Fibroblast of skin of abdomen (primary cell): Measurements from ENCODE around the gene HUNK.
"Not testable (repeated sequence)": the region's sequence is repeated elsewhere in the genome, so short reads cannot be mapped to it uniquely, and the experiment has no call there.

Experiments used
- DNase-seq: peaks from one replicate; pipeline ENCODE4 v3.0.0-alpha.2; 2013

The HUNK gene

DNA sequence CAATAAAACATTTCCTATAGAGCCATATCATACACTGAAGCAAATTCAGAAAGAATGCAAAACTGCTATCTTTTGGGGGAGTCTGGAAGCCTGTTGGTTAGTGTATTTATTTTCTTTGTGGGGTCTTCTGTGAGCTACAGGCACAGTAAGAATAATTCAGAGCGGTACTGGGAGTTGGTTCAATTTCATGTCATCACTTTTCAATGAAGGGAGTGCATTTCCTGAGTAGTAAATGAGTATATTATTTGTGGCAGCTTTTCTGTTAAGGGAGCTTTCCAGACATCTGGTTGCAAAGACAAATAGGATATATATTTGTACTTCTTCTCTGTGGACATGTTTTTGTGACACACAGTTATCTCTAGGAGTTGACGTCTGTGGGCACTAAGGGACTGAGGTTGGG is 130.6 kb downstream of the HUNK start:
- DNase-seq, result peak; percentile 7

DNA sequence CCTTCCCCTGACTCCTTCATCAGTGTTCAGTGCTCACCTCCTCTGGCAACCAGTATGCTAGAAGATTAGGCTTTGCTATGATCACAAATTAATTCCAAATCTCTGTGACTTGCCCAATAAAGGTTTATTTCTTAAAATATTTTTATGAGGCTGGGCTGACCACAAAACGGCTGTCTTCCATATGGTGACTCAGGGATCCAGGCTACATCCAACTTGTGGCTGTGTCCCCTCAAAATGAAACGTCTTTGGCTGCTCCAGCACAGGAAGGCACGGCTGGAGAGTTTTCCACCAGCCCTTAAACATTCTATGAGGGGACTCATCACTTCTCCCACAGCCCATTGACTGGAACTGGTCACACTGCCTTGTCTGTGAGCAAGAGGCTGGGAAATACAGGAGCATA is 131.5 kb downstream of the HUNK start:
- DNase-seq, result peak; percentile 23

DNA sequence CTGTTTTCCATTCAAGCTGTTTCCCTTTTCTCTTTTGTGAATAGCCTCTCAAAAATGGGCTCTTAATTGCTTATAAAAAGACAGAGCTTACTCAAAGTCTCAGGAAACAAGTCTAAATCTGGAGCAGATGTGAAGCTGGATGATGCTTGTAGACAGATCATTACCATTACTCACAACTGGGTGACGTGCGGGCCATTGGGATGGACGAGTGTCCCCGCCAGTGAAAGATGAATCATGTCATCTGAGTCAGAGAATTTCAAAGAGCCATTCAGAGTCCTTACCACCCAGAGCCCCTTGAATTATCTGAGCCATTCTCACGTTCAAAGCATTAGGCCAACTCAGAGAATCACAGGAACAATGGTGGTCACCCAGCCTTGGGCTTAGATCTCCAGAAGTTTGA is 134.6 kb downstream of the HUNK start:
- peak; percentile 92 for DNase-seq

DNA sequence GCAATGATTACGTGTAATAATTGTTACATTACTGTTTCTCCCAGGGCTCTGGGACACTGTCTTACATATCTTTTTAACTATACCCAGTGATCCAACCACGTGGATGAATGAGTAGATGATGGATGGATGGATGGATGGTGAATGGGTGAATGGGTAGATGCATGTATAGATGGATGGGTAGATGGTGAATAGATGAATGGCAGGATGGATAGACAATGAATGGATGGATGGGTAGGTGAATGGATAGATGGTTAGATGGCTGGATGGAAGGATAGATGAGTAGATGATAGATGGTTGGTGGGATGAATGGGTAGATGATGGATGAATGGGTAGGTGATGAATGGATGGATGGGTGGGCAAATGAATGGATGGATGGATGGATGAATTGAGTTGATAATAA is 135.9 kb downstream of the HUNK start:
- DNase-seq, result no peak

DNA sequence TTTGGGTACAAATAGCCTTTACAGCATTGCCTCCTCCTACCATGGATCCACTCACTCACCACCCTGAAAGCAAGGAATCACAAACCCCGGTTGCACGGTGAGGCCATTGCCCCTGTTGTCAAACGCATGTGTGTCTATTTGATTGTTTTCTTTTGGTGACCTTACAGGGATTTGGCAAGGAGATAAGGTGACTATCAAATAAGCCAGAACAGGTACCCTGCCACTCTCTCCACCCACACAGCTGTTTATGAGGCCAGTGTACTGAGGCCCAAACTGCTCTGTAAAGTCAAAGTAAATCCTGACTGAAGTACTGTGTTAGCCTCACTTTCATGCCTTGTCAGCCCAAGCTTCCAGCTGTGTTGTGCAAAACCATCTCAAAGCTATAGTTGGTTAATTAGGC is 136.4 kb downstream of the HUNK start:
- DNase-seq, result no peak

DNA sequence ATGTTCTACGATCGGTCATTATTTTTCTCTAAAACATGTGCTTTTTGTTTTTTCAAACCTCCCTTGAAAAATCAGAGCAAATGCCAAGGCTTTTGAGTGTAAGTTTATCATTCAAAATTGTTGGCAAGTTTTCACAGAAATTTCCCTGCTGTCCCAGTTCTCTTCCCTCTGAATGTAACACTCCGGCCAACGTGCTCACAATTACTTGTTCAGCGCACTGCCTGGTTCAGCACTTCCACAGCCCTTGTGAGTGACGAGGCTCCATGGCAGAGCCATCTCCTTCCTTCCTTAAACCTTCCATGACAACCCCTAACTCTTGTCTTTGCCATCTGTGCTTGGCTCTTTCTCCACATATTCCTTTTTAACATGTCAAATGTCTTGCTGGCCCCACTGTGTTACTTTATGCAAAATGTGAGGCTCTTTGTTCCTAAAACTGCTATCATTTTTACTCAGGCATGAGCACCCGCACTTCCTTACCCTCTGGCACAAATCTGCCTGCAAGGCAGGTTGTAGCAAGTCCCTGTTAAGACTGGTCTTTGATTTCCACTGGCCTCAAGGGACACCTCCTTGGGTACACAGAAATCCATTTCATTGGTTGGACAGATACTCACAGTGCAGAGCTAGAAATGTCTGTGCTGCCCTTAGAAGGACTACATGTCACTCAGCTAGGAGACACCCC is 142.8 kb downstream of the HUNK start:
- no peak for DNase-seq

DNA sequence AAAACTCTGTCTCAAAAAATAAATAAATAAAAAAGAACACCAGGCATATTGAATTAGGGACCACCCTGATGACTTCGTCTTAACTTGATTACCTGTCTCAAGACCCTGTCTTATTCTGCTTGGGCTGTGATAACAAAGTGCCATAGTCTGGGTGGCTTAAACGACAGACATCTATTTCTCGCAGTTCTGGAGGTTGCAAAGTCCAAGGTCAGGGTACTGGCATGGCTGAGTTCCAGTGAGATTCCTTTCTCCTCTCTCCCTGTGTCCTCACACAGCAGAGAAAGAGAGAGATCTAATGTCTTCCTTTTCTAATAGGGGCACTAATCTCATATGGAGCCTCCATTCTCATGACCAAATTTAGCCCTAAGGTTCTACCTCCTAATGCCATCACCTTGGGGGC is 145.6 kb downstream of the HUNK start:
- no peak for DNase-seq

DNA sequence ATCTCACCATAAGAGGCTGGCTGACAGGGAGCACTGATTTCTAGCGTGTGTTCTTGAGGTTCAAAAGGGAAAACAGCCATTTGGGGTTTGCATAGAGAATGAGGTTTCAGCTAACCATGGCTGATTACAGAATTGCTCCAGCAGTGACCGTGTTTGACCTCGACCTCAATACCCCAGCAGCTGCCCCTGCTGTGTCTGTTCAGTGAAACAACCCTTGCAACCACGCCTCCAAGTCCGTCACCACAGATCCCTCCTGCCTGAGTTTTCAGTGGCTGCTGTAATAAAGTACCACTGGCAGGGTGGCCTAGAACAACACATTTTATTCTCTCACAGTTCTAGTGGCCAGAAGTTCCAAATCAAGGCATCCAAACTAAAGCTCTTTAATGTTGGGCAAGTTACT is 147.7 kb downstream of the HUNK start:
- DNase-seq, result no peak

DNA sequence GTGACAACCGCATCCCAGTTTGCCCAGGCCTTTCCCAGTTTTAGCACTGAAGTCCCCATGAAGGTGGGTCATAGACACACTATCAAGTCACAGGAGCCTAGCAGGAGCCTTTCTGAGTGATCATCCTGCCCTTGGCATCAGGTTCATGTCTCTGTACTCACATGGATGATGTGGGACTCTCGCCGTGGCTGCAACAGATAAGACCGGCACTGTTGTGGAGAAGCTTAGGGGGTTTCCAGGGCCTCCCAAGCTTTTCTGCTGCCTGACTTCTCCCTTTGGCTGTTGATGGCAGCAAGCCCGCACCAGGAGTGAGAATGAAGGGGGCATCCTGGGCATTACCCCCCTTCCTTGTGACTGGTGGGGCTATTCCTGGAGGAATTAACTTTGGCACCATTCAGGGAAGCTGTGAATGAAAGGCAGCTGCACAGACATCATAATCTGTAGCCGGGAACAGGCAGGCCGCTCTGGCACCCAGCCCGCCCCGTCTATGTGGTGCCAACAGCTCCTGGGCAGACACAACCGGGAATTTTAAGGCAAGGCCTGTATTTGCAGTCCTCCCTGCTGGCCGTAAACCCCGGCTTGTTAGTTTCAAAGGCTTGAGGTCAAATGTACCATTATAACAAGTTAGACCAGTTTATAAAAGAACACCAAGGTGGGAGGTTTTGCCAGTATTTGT is 148.6 kb downstream of the HUNK start:
- no peak for DNase-seq

DNA sequence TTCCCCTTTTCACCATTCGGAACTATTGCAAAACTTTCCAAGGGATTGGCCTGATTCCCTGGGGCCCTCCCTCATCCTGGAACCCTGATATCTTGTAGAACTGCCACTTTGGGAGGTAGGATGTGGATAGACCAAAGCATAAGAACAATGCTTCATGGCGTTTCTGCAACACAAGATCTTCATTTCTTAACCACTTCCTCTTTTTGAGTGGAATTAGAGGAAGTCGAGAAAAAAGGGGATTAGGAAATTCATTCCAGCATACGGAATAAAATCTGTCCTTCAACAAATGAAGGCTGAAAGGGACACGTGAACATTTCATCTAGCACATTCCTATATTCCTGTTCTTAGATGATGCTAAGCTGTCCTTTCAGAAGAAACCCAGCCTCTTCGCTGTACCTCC is 149.3 kb downstream of the HUNK start:
- DNase-seq, result no peak

DNA sequence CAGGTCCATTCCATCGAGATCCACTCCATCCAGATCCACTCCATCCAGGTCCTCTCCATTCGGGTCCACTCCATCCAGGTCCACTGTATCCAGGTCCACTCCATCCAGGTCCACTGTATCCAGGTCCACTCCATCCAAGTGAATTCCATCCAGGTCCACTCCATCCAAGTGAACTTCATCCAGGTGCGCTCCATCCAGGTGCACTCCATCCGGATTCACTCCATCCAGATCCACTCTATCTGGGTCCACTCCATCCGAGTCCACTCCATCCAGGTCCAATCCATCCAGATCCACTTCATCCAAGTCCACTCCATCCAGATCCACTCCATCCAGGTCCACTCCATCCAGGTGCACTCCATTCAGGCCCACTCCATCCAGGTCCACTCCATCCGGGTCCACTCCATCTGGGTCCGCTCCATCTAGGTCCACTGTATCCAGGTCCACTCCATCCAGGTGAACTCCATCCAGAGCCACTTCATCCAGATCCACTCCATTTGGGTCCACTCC is 157.4 kb downstream of the HUNK start:
- no peak for DNase-seq

DNA sequence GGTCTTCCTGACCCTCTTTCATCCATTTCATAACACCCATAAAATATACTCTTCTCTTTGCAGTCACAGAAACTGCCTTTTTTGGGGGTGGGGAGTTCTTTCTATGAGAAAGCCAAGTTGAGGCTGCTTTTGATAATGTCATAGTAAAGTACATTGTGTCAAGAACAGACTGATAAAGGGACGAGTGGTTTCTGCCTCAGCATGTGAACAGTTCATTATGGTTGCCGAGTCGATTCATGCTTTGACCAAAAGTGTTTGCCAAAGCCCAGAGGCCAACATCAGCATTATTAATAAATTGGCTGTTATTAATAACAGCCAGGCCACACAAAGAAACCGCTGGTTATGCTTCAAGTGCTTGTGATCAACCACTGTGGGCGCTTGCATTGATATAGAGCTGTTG is 162.0 kb downstream of the HUNK start:
- no peak for DNase-seq

DNA sequence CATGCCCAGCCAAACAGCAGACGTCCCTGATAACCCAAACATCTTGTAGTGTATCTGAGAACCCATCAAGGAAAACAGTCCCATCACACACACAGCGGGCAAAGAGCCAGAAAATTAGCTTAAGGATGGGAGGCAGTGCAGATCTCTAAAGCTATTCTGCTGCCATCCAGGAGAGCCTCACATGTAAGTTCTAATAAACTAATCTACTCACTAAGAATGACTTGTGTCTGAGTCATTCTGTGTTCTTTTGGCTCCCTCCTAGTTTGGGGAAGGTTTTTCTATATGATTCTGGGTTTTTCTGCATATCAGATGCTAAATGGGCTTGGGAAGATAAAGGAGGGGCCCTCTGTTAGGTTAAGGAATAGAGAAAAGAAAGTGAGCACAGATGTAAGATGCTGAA is 162.8 kb downstream of the HUNK start:
- DNase-seq, result peak; percentile 25

DNA sequence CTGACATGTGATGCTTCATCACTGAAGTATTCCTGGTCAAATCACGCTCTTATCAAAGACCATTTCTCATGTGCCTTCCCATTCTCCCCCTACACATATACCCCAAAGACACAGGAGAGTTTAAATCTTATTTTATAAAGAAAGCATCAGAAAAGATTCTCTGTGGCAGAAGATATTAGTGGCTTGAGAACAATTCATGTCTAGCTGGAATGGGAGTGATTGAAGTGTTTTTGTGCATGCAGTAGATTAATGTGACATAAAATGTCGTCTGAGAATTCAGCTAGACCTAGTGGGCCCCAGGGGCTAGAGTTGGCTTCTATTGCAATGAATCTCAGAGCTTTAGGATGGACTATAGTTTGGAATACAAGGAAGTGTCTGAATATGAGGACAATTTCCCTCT is 163.9 kb downstream of the HUNK start:
- DNase-seq, result no peak

DNA sequence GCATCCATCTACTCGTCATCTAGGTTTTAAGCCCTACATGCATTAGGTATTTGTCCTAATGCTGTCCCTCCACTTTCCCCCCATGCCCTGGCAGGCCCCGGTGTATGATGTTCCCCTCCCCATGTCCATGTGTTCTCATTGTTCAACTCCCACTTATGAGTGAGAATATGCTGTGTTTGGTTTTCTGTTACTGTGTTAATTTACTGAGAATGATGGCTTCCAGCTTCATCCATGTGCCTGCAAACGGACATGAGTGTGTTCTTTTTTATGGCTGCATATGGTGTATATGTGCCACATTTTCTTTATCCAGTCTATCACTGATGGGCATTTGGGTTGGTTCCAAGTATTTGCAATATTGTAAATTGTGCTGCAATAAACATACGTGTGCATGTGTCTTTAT is 165.9 kb downstream of the HUNK start:
- DNase-seq, result not testable (repeated sequence)

DNA sequence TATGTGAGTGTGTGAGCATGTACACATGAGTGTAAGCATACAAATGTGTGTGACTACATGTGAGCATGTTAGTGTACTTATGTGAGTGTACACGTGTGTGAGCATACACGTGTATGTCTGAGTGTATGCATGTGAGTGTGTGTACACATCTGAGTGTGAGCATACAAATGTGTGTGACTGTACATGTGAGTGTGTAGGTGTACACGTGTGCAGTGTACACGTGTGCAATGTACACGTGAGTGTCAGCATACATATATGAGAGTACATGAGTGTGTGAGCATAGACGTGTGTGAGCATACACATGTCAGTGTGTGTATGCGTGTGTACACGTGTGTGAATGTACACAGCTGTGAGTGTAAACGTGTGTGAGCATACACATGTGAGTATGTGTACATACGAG is 170.6 kb downstream of the HUNK start:
- DNase-seq, result no peak

DNA sequence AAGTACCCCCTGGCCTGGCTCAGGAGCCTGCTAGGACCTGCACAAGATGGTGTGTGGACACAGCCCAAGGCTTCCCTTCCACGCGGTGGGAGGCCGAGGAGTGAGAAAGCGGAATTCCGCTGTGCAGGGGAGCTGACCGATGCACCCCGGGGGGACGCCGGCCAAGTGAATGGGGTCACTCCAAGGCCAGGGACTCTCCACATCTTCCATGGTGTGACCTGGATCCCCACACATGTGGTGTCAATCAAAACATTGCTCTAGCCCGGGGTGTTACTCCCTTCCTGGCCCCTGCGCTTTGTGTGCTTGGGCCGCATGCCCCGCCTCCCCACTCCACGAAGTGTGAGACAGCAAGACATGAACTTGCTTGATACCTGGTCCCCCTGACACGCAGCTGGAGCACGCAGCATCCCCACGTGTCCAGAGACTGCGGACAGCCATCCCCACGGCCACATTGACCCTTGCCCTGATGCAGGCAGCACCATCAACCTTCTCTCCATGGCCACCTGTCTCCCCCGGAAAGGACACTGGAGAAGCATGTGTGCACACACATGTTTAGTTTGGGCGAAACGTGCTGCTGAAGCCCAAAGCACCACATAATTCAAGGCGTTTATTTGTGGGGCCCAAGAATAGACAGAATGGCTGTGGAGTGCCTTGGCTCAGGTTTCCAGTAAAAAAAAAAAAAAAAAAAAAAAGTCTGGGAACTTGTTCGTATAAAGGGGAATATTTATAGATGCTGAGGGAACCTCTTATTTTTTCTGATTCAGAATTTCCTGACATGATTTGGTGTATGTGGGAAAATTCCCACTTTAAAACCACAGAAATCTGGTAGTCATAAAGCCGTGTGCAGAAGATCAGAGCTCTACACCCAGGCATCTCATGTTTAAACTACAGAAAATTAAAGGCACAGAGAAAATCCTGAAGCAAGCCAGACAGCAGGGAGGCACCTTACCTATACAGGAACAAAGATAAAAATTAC is 171.7 kb downstream of the HUNK start:
- DNase-seq, result peak; percentile 75

DNA sequence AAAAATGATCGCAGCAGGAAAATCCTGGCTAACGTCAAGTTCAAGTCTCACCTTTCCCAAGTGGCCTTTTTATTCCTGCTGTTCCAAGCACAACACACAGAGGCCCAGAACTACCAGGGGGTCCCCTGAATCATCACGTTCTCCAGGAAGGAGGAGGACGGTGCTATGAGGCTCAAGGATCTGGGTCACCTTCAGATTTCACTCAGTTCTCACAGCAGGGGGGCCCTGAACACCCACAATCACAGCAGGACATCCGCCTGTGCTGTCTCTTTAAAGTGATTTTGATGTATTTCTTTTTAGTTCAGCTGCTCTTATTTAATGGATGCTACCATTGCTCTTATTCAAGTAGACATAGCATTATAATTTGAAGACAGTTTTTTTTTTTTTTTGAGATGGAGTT is 173.4 kb downstream of the HUNK start:
- no peak for DNase-seq

DNA sequence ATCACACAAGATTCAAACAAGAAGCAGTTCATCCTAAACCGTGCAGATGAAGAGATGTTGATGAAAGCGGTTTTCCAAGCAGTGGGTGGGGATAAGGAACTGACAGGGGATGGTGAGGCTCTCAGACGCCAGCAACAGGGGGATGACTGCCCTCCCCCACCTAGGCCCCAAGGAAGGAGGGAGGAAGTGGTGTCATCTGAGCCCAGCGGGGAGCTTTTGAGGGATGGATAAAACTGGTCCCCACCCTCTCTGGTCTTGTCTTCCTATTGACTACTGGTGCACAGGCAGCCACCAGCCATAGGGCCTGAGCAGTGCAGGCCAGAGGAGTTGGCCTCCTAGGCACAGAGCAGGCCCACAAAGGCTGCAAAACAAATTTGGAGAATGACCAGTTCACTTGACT is 175.5 kb downstream of the HUNK start:
- DNase-seq, result no peak
